Measurements from ENCODE around the gene ABCC5.

The ABCC5 gene

GRCh38 chr3:184005941-184006507 is 11.7 kb downstream of the ABCC5 start:
- Histone ChIP-seq H3K4me1 (ENCODE audit: low read length) (no peaks in the 10 kb centered on the region), H3K79me2 (ENCODE audit: low read length) (no peaks in the 10 kb centered on the region), H2AFZ (ENCODE audit: low read length) (no peak overlapping the region), H4K20me1 (ENCODE audit: insufficient read depth, low read length) (no peaks in the 10 kb centered on the region), H3K36me3 (replicated peaks; ENCODE audit: insufficient read depth, low read length) (no peaks in the 10 kb centered on the region; the same call in 1 of the 2 replicates), H3K27ac (ENCODE audit: low read length) (peak overlapping the region; percentile 13; the same call in 1 of the 2 replicates), H3F3A (ENCODE audit: insufficient read depth, low read length) (peaks cover 11% of the 10 kb centered on the region; the same call in 1 of the 2 replicates), H3K27me3 (replicated peaks; ENCODE audit: insufficient read depth, low read length) (no peaks in the 10 kb centered on the region), H3K9ac (ENCODE audit: low read length) (no peak overlapping the region), H3K9me2 (replicated peaks; ENCODE audit: insufficient read depth, low read length) (no peaks in the 10 kb centered on the region), H3K4me3 (ENCODE audit: low read length) (no peak overlapping the region), H3K4me2 (ENCODE audit: low read depth, low read length) (peak overlapping the region; percentile 22), H3K9me3 (replicated peaks; ENCODE audit: insufficient read depth, low read length) (no peaks in the 10 kb centered on the region)
- no peak for TF ChIP-seq CTCF (IDR thresholded peaks at IDR 0.05; ENCODE audit: low read length)
- TF ChIP-seq EZH2 (optimal IDR thresholded peaks at IDR 0.05; ENCODE audit: low read depth, low read length) = no peak
- peak; percentile 96 for DNase-seq

GRCh38 chr3:184004476-184004875 is 13.2 kb downstream of the ABCC5 start:
- Histone ChIP-seq H3F3A (ENCODE audit: insufficient read depth, low read length) (peaks cover 11% of the 10 kb centered on the region; the same call in 1 of the 2 replicates), H3K4me1 (ENCODE audit: low read length) (no peaks in the 10 kb centered on the region), H3K27me3 (replicated peaks; ENCODE audit: insufficient read depth, low read length) (no peaks in the 10 kb centered on the region), H3K79me2 (ENCODE audit: low read length) (no peaks in the 10 kb centered on the region), H3K9ac (ENCODE audit: low read length) (no peak overlapping the region), H3K36me3 (replicated peaks; ENCODE audit: insufficient read depth, low read length) (no peaks in the 10 kb centered on the region), H3K4me3 (ENCODE audit: low read length) (no peak overlapping the region), H3K9me2 (replicated peaks; ENCODE audit: insufficient read depth, low read length) (no peaks in the 10 kb centered on the region), H3K4me2 (ENCODE audit: low read depth, low read length) (no peak overlapping the region), H4K20me1 (ENCODE audit: insufficient read depth, low read length) (no peaks in the 10 kb centered on the region), H3K27ac (ENCODE audit: low read length) (no peak overlapping the region), H3K9me3 (replicated peaks; ENCODE audit: insufficient read depth, low read length) (no peaks in the 10 kb centered on the region), H2AFZ (ENCODE audit: low read length) (no peak overlapping the region)
- TF ChIP-seq CTCF (IDR thresholded peaks at IDR 0.05; ENCODE audit: low read length) = no peak
- TF ChIP-seq EZH2phosphoT487 (IDR thresholded peaks at IDR 0.05; ENCODE audit: low read length) = no peak
- no peak for TF ChIP-seq EZH2 (optimal IDR thresholded peaks at IDR 0.05; ENCODE audit: low read depth, low read length)
- no peak for DNase-seq

GRCh38 chr3:184003187-184003967 is 14.3 kb downstream of the ABCC5 start:
- Histone ChIP-seq H3K4me2 (ENCODE audit: low read depth, low read length) (no peak overlapping the region), H3K4me3 (ENCODE audit: low read length) (no peak overlapping the region), H3K27ac (ENCODE audit: low read length) (no peak overlapping the region), H3K36me3 (replicated peaks; ENCODE audit: insufficient read depth, low read length) (no peaks in the 10 kb centered on the region), H3K4me1 (ENCODE audit: low read length) (no peaks in the 10 kb centered on the region), H3K27me3 (replicated peaks; ENCODE audit: insufficient read depth, low read length) (no peaks in the 10 kb centered on the region), H3K9ac (ENCODE audit: low read length) (no peak overlapping the region), H2AFZ (ENCODE audit: low read length) (no peak overlapping the region), H3K9me3 (replicated peaks; ENCODE audit: insufficient read depth, low read length) (no peaks in the 10 kb centered on the region), H3K79me2 (ENCODE audit: low read length) (no peaks in the 10 kb centered on the region), H3F3A (ENCODE audit: insufficient read depth, low read length) (peaks cover 11% of the 10 kb centered on the region; the same call in 1 of the 2 replicates), H4K20me1 (ENCODE audit: insufficient read depth, low read length) (no peaks in the 10 kb centered on the region), H3K9me2 (replicated peaks; ENCODE audit: insufficient read depth, low read length) (no peaks in the 10 kb centered on the region)
- TF ChIP-seq EZH2 (optimal IDR thresholded peaks at IDR 0.05; ENCODE audit: low read depth, low read length) = no peak
- TF ChIP-seq EZH2phosphoT487 (IDR thresholded peaks at IDR 0.05; ENCODE audit: low read length) = no peak
- TF ChIP-seq CTCF (IDR thresholded peaks at IDR 0.05; ENCODE audit: low read length) = no peak
- no peak for DNase-seq

Measured in MM.1S (cell line).